ENCODE measurements around the gene SAFB.

DNA sequence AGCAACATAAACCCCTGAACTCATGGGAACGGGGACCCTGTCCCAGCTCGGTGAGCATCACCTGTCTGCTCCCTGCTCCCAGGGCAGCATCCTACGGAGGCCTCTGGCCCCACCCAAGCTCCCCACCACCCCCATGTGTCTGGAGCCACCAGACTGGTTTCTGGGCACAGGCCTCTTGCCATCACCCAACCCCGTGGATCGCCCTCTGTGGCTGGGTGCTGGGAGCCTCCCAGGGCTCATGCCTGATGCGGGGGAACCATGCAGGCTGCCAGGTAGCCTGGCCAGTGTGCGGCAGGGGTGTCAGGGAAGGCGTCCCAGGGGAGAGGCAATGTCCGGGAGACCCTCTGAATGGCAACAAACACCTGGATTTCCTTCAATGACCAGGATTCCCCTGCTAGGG is 54.7 kb downstream of the SAFB start:
- TF ChIP-seq, protein P1, sequence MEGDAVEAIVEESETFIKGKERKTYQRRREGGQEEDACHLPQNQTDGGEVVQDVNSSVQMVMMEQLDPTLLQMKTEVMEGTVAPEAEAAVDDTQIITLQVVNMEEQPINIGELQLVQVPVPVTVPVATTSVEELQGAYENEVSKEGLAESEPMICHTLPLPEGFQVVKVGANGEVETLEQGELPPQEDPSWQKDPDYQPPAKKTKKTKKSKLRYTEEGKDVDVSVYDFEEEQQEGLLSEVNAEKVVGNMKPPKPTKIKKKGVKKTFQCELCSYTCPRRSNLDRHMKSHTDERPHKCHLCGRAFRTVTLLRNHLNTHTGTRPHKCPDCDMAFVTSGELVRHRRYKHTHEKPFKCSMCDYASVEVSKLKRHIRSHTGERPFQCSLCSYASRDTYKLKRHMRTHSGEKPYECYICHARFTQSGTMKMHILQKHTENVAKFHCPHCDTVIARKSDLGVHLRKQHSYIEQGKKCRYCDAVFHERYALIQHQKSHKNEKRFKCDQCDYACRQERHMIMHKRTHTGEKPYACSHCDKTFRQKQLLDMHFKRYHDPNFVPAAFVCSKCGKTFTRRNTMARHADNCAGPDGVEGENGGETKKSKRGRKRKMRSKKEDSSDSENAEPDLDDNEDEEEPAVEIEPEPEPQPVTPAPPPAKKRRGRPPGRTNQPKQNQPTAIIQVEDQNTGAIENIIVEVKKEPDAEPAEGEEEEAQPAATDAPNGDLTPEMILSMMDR (IDR thresholded peaks at IDR 0.05): no peak
- no peak for TF ChIP-seq POLR2A (IDR thresholded peaks at IDR 0.05)

All from body of pancreas (tissue), 4 donors.